Embryonic facial prominence (tissue), 1 donor: ENCODE results near the gene GYS1.
"Not testable (repeated sequence)": the region's sequence is repeated elsewhere in the genome, so short reads cannot be mapped to it uniquely, and the experiment has no call there.

Source experiments
- DNase-seq: peaks from one replicate; pipeline ENCODE4 v3.0.0-alpha.2; 2016; ENCODE audit errors: extremely low spot score

GYS1 gene

GRCh38 chr19:48993175-48994034, at the start of gene GYS1, which contains the start of gene RUVBL2:
TSS of gene GYS1 (minus strand) at chr19:48993309. CDS start at chr19:48993112, 197 bp downstream.
TSS of gene RUVBL2 (plus strand) at chr19:48993887. CDS start at chr19:48993912, 25 bp downstream.
- peak; percentile 97 for DNase-seq

DNA sequence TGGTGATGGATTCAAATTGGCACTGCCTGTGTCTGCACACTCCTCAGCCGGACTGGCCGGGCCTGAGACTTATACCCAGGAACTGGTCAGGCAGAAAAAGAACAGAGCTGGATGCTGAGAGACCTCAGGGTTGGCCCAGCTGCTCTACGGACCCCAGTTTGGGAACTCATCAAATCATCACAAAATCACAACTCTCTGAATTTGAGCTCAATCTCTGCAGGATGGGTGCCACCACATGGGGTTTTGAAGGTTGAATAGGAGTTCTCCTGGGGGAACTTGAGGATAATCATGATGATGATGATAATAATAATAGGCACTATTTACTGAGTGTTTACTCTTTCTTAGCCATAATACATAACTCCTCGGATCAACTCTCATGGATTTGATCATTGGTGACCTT, 49.6 kb upstream of the GYS1 start:
- DNase-seq, result not testable (repeated sequence)

DNA sequence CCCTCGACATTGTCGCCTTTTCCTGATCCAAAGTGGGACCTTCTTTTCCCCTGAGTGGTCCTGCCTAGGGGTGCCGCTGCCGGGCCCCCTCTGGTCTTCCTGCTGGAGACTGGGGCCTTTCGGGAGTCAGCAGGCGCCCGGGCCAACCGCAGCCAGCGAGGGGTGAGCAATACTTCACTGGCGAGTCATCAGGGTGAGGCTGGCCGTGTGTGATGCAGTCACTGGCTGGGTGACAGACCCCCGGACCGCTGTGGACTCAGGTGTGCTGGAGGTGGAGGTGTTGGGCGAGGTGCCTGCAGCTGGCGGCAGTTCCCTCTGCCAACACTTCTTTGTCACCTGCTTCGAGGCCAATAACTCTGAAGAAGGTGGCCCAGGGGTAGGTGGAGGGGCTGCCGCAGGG, 49.1 kb upstream of the GYS1 start:
- no peak for DNase-seq

- not testable (repeated sequence) for DNase-seq
These were observed 46.6 kb upstream of the GYS1 start for GRCh38 chr19:49039736-49040135.

GRCh38 chr19:49038557-49039276, 45.6 kb upstream of the GYS1 start:
- DNase-seq, result not testable (repeated sequence)

- DNase-seq, result not testable (repeated sequence)
These were observed 45.0 kb upstream of the GYS1 start for GRCh38 chr19:49038111-49038510.

- not testable (repeated sequence) for DNase-seq
These were observed 43.7 kb upstream of the GYS1 start, which contains the start of gene CGB1 for GRCh38 chr19:49036815-49037214. TSS of gene CGB1 (minus strand) at chr19:49036895. CDS start at chr19:49036711, 184 bp downstream.

- DNase-seq, result not testable (repeated sequence)
These were observed 38.7 kb upstream of the GYS1 start, which contains the start of gene CGB2 for GRCh38 chr19:49031642-49032301. TSS of gene CGB2 (plus strand) at chr19:49031890. CDS start at chr19:49032096, 206 bp downstream.

- DNase-seq, result not testable (repeated sequence)
These were observed 37.2 kb upstream of the GYS1 start for GRCh38 chr19:49030323-49030722.

DNA sequence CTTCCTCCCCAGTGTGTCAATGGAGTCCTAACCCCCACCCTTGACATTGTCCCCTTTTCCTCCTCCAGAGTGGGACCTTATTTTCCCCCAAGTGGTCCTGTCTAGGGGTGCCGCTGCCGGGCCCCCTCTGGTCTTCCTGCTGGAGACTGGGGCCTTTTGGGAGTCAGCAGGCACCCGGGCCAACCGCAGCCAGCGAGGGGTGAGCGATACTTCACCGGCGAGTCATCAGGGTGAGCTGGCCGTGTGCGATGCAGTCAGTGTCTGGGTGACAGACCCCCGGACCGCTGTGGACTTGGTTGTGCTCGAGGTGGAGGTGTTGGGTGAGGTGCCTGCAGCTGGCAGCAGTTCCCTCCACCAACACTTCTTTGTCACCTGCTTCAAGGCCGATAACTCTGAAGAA, 36.6 kb upstream of the GYS1 start:
- not testable (repeated sequence) for DNase-seq

DNA sequence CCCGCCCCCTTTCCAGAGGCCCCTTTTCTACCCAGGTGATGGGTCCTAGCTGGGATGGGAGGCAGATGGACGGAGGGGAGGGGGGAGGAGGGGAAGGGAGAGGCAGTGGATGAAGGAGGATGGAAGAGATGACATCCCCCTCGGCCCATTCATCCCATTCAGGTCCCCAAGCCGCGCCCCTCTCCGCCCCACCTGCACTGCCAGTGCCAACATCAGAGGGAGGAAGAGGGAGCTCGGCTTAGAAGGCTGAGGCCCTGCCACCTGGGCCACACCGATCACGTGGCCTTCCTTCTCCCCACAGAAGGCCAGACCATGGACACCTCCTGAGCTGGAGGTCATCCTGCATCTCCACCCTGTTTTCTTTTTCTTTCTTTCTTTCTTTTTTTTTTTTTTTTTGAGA, 35.6 kb upstream of the GYS1 start:
- DNase-seq, result not testable (repeated sequence)

- DNase-seq, result not testable (repeated sequence)
These were observed 32.5 kb upstream of the GYS1 start for GRCh38 chr19:49025599-49025998.

GRCh38 chr19:49025088-49025487, 32.0 kb upstream of the GYS1 start:
- DNase-seq, result not testable (repeated sequence)

GRCh38 chr19:49024233-49024632, 31.1 kb upstream of the GYS1 start, which contains the start of gene CGB3:
TSS of gene CGB3 (minus strand) at chr19:49024333. CDS start at chr19:49023971, 362 bp downstream.
- not testable (repeated sequence) for DNase-seq

DNA sequence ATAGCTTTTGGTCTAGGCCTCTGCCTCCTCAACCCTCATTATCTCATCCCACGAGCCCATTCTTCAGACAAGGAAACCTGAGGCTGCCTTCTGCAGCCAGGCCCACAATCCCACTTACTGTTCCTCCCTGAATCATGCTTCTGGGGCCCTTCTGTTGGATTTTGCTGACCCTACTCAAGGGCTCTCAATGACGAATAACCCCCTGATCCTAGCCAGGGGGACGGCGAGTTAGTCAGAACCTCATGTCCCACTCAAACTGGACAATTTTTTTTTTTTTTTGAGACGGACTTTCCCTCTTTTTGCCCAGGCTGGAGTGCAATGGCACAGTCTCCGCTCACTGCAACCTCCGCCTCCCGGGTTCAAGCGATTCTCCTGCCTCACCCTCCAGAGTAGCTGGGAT, 29.0 kb upstream of the GYS1 start:
- no peak for DNase-seq

GRCh38 chr19:49020931-49021895, 28.1 kb upstream of the GYS1 start:
- no peak for DNase-seq

- DNase-seq, result no peak
These were observed 27.2 kb upstream of the GYS1 start for GRCh38 chr19:49020342-49020741.

GRCh38 chr19:49019242-49019932, 26.3 kb upstream of the GYS1 start:
- DNase-seq, result no peak

DNA sequence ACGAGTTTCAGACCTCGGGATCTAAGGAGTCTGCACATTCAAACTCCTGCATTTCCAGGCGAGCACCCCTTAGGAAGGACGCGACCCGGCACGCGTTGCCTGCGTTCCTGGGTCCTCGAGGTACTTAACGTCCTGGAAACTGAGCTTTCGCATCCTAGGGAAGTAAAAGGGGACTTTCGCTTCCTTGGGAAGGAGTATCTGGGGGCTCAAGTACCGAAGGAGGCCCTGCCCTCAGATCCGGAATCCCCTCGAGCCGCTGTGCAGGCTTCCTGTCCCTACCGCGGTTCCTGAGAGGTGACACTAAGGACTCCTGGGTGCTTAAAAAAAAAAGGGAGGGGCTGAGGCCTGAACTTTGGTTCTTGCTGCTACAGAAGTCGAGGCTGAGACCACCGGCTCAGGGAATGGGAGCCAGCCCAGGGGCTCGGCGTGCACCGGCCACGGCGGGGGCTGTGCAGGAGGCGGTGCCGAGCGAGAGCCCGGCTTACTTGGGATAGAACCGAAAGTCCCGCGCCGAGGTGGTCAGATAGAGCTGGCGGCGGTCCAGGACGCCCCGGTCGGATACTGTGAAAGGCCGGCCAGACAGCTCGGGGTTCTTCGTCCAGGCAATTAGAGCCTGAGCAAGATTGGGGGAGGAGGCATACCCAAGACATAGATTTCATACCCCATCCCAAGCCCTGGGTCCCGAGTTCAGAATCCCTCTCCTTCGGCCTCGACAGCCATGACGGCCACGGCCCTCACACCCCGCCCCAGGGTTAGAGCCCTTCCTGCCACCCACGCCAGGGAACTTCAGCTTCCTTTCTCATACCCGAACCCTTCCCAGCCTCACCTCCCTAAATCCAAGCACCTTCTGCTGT, 25.5 kb upstream of the GYS1 start:
- DNase-seq, result not testable (repeated sequence)
